Erythroblast (primary cell): Measurements from ENCODE around the gene ST6GALNAC3.

Experiments
- GATA1 ChIP-seq: IDR thresholded peaks from 2 replicates; pipeline ENCODE4 v1.6.1; 2011; ENCODE audit warnings: low read depth, mild to moderate bottlenecking, control low read depth, low read length, moderate library complexity
- POLR2A ChIP-seq: IDR thresholded peaks from 2 replicates; pipeline ENCODE4 v1.6.1; 2011; ENCODE audit warnings: mild to moderate bottlenecking, low read length

- TF ChIP-seq POLR2A = no peak
- no peak for TF ChIP-seq GATA1
These were observed 8.6 kb downstream of the ST6GALNAC3 start for GRCh38 chr1:76083189-76083588.
